K562 (cell line): ENCODE data around the gene MMP17. TPM values are rescaled to one million over a fixed set of nuclear protein-coding genes. Genes with fewer than 3 reads are reported as not detected.

Source experiments
- BRCA1 ChIP-seq, 2 experiments: fragments of 450-650 bp in 1 of 2; sonication (generic) in 1 of 2; formaldehyde crosslinking in 1 of 2; IDR thresholded peaks; 2 replicates each; pipeline versions ENCODE4 v1.5.0 to v1.6.1; 2017 to 2020; ENCODE audit warnings: mild to moderate bottlenecking in 1 of 2, missing genetic modification reagents in 1 of 2
- CBX5 ChIP-seq: IDR thresholded peaks from 2 replicates; pipeline ENCODE4 v1.6.1; 2014; ENCODE audit warnings: low read depth, borderline replicate concordance
- KLF13 ChIP-seq: fragments of 450-650 bp; IDR thresholded peaks from 2 replicates; pipeline ENCODE4 v1.6.1; 2016; ENCODE audit warnings: missing genetic modification characterization, low read depth, mild to moderate bottlenecking, missing compliant biosample characterization, moderate library complexity, borderline replicate concordance
- MTA1 ChIP-seq: fragments of 450-650 bp; IDR thresholded peaks from 2 replicates; pipeline ENCODE4 v1.6.1; 2017; ENCODE audit warnings: borderline replicate concordance
- RBM34 ChIP-seq: fragments of 200-400 bp; formaldehyde crosslinking; IDR thresholded peaks from 2 replicates; pipeline ENCODE4 v1.6.1; 2018; ENCODE audit warnings: low read length, borderline replicate concordance; ENCODE audit not compliant: insufficient read depth
- ZBTB17 ChIP-seq: fragments of 450-650 bp; formaldehyde crosslinking; IDR thresholded peaks from 2 replicates; pipeline ENCODE4 v1.4.0; 2020; ENCODE audit warnings: mild to moderate bottlenecking
- ZHX1 ChIP-seq: fragments of 150-350 bp; conservative IDR thresholded peaks from 2 replicates; pipeline ENCODE4 v1.6.1; 2014; ENCODE audit warnings: low read length
- ZNF239 ChIP-seq: fragments of 250-450 bp; sonication (Bioruptor Pico); IDR thresholded peaks from 2 replicates; pipeline ENCODE4 v1.4.0; 2020; ENCODE audit warnings: mild to moderate bottlenecking
- ZNF384 ChIP-seq: IDR thresholded peaks from 2 replicates; pipeline ENCODE4 v1.6.1; 2012; ENCODE audit warnings: low read depth, low read length, improper control_type of control experiment
- polyA plus RNA-seq, 8 experiments: library from polyadenylated mRNA; depleted of rRNA in 4 of 8; stranded (reverse) in 5 of 8; unstranded in 3 of 8; fragments of >200 nt; fragmentation: Nextera tagmentation in 2 of 8; fragmentation: Illumina TruSeq in 1 of 8; extraction: Ambion mirVana in 2 of 8; extraction: Trizol in 1 of 8; gene quantifications; 2 replicates each; pipeline versions ENCODE4 v1.2.1 to v1.2.3, GENCODE V29; 2011 to 2014; ENCODE audit warnings: inconsistent platforms in 1 of 8, missing spikeins in 1 of 8
- total RNA-seq, 7 experiments: library from RNA; depleted of rRNA in 6 of 7; stranded (reverse); fragments of >200 nt in 6 of 7; fragmentation: Illumina TruSeq in 2 of 7; extraction: Trizol in 2 of 7; gene quantifications; 2 replicates each; pipeline versions ENCODE4 v1.2.1 to v1.2.3, GENCODE V29; 2011 to 2021; ENCODE audit warnings: low replicate concordance in 1 of 7
- TF ChIP-seq, protein P1 (sequence below): fragments of 450-650 bp; conservative IDR thresholded peaks from 2 replicates; pipeline ENCODE4 v1.6.1; 2016; ENCODE audit warnings: missing genetic modification characterization, low read depth, mild to moderate bottlenecking, missing compliant biosample characterization, moderate library complexity
- TF ChIP-seq, protein P2 (sequence below), 2 experiments: fragments of 450-650 bp in 1 of 2; sonication (generic) in 1 of 2; formaldehyde crosslinking; conservative IDR thresholded peaks; 2 replicates each; pipeline versions ENCODE4 v1.4.0 to v1.8.1; 2020 to 2022; ENCODE audit warnings: mild to moderate bottlenecking in 1 of 2, missing genetic modification reagents in 1 of 2
- TF ChIP-seq, protein P3 (sequence below), 2 experiments: fragments of 450-650 bp; formaldehyde crosslinking in 1 of 2; IDR thresholded peaks; 2 replicates each; pipeline versions ENCODE4 v1.4.0 to v1.6.1; 2014 to 2020; ENCODE audit warnings: mild to moderate bottlenecking in 2 of 2, borderline replicate concordance in 1 of 2, low read depth in 1 of 2

MMP17 gene
- total and polyA plus RNA-seq, 9 of the 15 experiments (the other 6 are each of a cell fraction or from before 2014, with no cell fraction given), result 1.1 to 21.2 (median 17.1) TPM; not detected in 2

DNA sequence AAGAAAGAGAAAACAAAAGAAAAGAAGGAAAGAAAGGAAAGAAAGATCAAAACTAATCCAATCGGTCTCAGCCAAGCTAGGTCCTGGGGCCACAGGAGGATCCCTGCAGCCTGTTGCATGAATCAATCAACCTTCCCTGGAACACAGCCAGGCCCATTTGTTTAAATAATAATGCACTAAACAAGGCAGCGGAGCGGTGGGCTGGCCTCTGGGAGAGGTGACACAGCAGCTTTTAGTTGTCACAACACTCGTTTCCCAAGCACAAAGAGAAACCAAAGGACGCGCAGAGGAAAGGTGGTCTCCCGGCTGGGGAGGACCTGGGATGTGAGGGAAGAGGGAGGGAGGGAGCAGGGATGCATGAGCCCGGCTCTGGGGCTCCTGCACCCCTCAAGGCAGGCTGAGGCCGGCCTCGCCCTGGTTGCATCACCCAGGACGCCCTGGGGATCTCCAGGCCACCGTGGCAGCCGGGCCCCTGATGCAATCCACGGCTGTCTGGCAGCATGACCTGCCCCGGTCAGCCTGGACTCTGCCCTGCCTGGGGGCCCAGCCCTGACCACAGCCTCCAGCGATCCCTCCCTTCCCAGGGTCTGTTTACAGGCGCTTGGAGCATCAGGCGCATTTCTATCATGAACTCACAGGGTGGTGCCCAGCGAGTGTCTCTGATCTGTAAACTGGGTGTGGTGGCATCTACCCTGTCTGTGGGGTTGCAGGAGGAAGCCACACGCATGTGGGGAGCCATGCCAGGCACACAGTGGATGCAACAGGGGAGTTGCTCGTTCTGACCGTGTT is 32.5 kb downstream of the MMP17 start (continued):
- TF ChIP-seq ZHX1 (no peak), ZNF239 (peak; percentile 52; the same call in 1 of the 2 replicates), MTA1 (no peak; the same call in 1 of the 2 replicates), CBX5 (no peak), RBM34 (no peak), BRCA1 (IDR thresholded peaks at IDR 0.05) (no peak), BRCA1 (CRISPR knock-in tag; IDR thresholded peaks at IDR 0.05) (no peak), ZBTB17 (peak; percentile 60; the same call in 1 of the 2 replicates), ZNF384 (no peak), KLF13 (peak; percentile 19)
- TF ChIP-seq, protein P1, sequence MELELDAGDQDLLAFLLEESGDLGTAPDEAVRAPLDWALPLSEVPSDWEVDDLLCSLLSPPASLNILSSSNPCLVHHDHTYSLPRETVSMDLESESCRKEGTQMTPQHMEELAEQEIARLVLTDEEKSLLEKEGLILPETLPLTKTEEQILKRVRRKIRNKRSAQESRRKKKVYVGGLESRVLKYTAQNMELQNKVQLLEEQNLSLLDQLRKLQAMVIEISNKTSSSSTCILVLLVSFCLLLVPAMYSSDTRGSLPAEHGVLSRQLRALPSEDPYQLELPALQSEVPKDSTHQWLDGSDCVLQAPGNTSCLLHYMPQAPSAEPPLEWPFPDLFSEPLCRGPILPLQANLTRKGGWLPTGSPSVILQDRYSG (tag), result peak; percentile 87
- TF ChIP-seq, protein P2, sequence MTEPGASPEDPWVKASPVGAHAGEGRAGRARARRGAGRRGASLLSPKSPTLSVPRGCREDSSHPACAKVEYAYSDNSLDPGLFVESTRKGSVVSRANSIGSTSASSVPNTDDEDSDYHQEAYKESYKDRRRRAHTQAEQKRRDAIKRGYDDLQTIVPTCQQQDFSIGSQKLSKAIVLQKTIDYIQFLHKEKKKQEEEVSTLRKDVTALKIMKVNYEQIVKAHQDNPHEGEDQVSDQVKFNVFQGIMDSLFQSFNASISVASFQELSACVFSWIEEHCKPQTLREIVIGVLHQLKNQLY (CRISPR knock-in tag; conservative IDR thresholded peaks at IDR 0.05), result no peak
- TF ChIP-seq, protein P3, sequence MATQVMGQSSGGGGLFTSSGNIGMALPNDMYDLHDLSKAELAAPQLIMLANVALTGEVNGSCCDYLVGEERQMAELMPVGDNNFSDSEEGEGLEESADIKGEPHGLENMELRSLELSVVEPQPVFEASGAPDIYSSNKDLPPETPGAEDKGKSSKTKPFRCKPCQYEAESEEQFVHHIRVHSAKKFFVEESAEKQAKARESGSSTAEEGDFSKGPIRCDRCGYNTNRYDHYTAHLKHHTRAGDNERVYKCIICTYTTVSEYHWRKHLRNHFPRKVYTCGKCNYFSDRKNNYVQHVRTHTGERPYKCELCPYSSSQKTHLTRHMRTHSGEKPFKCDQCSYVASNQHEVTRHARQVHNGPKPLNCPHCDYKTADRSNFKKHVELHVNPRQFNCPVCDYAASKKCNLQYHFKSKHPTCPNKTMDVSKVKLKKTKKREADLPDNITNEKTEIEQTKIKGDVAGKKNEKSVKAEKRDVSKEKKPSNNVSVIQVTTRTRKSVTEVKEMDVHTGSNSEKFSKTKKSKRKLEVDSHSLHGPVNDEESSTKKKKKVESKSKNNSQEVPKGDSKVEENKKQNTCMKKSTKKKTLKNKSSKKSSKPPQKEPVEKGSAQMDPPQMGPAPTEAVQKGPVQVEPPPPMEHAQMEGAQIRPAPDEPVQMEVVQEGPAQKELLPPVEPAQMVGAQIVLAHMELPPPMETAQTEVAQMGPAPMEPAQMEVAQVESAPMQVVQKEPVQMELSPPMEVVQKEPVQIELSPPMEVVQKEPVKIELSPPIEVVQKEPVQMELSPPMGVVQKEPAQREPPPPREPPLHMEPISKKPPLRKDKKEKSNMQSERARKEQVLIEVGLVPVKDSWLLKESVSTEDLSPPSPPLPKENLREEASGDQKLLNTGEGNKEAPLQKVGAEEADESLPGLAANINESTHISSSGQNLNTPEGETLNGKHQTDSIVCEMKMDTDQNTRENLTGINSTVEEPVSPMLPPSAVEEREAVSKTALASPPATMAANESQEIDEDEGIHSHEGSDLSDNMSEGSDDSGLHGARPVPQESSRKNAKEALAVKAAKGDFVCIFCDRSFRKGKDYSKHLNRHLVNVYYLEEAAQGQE (IDR thresholded peaks at IDR 0.05; ENCODE audit: borderline replicate concordance), result peak; percentile 55
- TF ChIP-seq, protein P3 (CRISPR knock-in tag; IDR thresholded peaks at IDR 0.05; ENCODE audit: low read depth), result peak; percentile 39; the same call in 1 of the 2 replicates
